RWPE2 (cell line): ENCODE results near the gene RAB3A.

ENCODE experiments used
- ATAC-seq: fragments of 200-7000 bp; cut with Tn5 transposase; 3 replicates; pipeline ENCODE4 v1.9.1; 2021; ENCODE audit warnings: low read depth
- DNase-seq: peaks from one replicate; pipeline ENCODE4 v3.0.0-alpha.2; 2020; ENCODE audit warnings: low spot score
- H3K27ac ChIP-seq: fragments of 450-650 bp; 2 replicates; pipeline ENCODE4 v1.5.1; 2017; ENCODE audit warnings: mild to moderate bottlenecking; ENCODE audit not compliant: poor library complexity, severe bottlenecking
- H3K27me3 ChIP-seq: fragments of 250-450 bp; sonication (Bioruptor Pico); 2 replicates; pipeline ENCODE4 v1.5.1; 2021; ENCODE audit warnings: mild to moderate bottlenecking, moderate library complexity; ENCODE audit not compliant: insufficient read depth, poor library complexity, severe bottlenecking
- H3K36me3 ChIP-seq: fragments of 250-450 bp; sonication (Bioruptor Pico); 2 replicates; pipeline ENCODE4 v1.5.1; 2020; ENCODE audit warnings: low read depth, mild to moderate bottlenecking, moderate library complexity
- H3K4me1 ChIP-seq: fragments of 250-450 bp; sonication (Bioruptor Pico); 2 replicates; pipeline ENCODE4 v1.5.1; 2021; ENCODE audit warnings: mild to moderate bottlenecking, moderate library complexity; ENCODE audit not compliant: insufficient read depth, poor library complexity, severe bottlenecking
- H3K4me3 ChIP-seq: fragments of 250-450 bp; sonication (Bioruptor Pico); 2 replicates; pipeline ENCODE4 v1.5.1; 2021; ENCODE audit warnings: mild to moderate bottlenecking, moderate library complexity; ENCODE audit not compliant: severe bottlenecking
- H3K9me3 ChIP-seq: fragments of 250-450 bp; sonication (Bioruptor Pico); 2 replicates; pipeline ENCODE4 v1.5.1; 2021; ENCODE audit warnings: mild to moderate bottlenecking, moderate library complexity; ENCODE audit not compliant: severe bottlenecking
- CTCF ChIP-seq: fragments of 450-650 bp; IDR thresholded peaks from one replicate; pipeline ENCODE4 v1.5.1; 2017; ENCODE audit warnings: mild to moderate bottlenecking, moderate library complexity; ENCODE audit not compliant: poor library complexity, severe bottlenecking

The RAB3A gene

DNA sequence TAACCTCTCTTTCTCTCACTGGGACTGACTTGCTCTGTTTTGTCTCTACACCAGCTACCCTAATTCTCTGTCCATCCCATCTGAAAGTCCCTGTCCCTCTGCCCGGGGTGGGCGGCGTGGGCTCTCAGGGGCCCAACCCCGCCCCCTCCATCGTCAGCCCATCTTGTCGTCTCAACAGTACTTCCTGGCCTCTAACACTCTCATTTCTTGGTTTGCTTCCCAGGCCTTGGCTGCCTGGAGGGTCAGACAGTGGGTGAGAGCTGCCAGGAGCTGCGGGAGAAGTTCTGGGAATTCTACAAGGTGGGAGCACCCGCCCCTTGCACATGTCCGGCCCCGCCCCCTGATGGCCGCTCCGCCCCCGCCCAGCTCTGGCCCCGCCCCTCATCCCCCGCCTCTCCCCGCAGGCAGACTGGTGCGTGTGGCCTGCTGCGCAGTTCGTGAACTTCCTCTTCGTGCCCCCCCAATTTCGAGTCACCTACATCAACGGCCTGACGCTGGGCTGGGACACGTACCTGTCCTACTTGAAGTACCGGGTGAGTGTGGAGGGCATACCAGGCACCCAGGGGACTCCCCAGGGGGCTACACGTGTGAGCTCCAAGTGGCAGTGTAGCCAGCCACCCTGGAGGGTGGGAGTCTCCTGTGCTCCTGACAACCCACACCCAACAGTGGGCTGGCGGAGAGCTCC lies 9.1 kb downstream of the RAB3A start:
- Histone ChIP-seq H3K36me3 (peaks cover 12% of the 10 kb centered on the region; the same call in 1 of the 2 replicates), H3K4me1 (peaks cover 2% of the 10 kb centered on the region), H3K4me3 (peak overlapping the region; percentile 69), H3K9me3 (no peaks in the 10 kb centered on the region), H3K27ac (peak overlapping the region; percentile 44), H3K27me3 (no peaks in the 10 kb centered on the region)
- no peak for TF ChIP-seq CTCF
- ATAC-seq, result no peak
- no peak for DNase-seq

- H3K4me1 ChIP-seq, result peaks cover 2% of the 10 kb centered on the region
- H3K4me3 ChIP-seq, result peak overlapping the region; percentile 69
- DNase-seq, result no peak
- H3K36me3 ChIP-seq, result peaks cover 12% of the 10 kb centered on the region; the same call in 1 of the 2 replicates
- peak overlapping the region; percentile 44 for H3K27ac ChIP-seq
- H3K27me3 ChIP-seq, result no peaks in the 10 kb centered on the region
- ATAC-seq, result no peak
- no peak for TF ChIP-seq CTCF
- H3K9me3 ChIP-seq, result no peaks in the 10 kb centered on the region
These were observed 9.7 kb downstream of the RAB3A start for GRCh38 chr19:18194181-18194530.

DNA sequence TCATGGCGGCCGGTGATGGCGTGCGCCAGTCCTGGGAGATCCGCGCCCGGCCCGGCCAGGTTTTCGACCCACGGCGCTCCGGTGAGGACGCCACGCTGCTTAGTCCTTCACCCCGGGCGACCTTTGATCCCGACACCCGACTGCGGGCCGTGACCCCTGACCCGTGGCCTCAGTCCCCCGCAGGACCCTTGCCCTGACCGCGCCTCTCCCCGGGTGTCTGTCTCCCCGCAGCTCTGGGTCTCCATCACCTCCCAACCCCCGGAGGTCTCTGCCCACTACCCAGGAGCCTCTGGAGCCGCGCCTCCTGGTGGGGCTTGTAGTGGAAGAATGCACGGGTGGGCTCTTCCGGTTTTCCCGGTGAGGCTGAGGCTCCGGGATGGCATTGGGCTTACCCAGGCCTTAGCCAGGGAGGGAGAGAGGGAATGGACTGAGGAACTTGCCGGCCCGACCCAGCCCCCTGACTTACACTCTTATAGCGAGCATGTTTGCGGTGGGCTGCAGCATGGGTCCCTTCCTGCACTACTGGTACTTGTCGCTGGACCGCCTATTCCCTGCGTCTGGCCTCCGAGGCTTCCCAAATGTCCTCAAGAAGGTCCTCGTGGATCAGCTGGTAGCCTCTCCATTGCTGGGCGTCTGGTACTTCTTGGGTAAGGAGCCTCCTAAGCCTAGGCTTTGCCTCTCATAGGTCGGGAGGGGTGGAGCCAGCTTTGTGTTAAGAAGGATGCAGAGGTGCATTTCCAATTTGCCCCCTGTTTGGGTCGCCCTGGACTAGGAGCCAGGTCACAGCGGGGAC lies 10.3 kb downstream of the RAB3A start:
- DNase-seq (no peak), ATAC-seq (no peak)
- H3K27ac ChIP-seq, result peak overlapping the region; percentile 44
- H3K4me3 ChIP-seq, result peak overlapping the region; percentile 69
- H3K36me3 ChIP-seq, result peaks cover 12% of the 10 kb centered on the region; the same call in 1 of the 2 replicates
- no peaks in the 10 kb centered on the region for H3K27me3 ChIP-seq
- TF ChIP-seq CTCF, result no peak
- H3K4me1 ChIP-seq, result peaks cover 2% of the 10 kb centered on the region
- no peaks in the 10 kb centered on the region for H3K9me3 ChIP-seq

DNA sequence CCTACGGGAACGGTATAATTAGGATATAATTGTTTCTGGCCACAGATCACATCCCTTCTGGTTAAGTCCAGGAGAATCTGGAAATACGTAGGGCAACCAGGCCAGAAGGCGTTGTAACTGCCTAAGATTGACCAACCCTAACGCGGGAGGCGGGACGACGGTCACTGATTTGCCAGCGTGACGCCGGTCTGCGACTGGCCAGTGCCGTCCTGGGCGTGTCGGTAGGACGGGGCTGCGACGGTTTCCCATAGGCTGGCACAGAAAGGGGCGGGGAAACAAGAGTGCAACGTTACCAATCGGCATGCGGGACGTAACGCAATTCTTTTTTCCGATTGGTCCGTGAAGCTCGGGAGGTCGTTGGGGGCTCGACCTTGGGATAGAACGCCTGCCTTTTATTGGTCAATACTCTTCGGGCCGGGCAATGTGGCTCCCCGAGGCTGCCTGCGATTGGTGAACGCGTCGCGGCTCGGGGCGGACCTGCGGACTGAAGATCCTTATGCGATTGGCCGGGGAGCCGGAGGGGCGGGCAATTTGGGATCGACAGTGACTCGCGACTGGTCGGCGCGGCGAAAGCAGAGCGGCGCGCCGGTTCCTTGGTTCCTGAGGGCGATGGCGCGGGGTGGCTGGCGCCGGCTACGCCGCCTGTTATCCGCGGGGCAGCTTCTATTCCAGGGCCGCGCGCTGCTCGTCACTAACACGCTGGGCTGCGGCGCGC lies 11.0 kb downstream of the RAB3A start, which contains the start of gene MPV17L2:
Gene MPV17L2 (plus strand): TSS at position 546 of the 715 bp plus-strand sequence. CDS start 64 bp downstream, at position 610.
- DNase-seq (peak; percentile 99), ATAC-seq (peak; percentile 86)
- no peaks in the 10 kb centered on the region for H3K9me3 ChIP-seq
- peak within 1 kb of the TSS; percentile 88 for H3K27ac ChIP-seq
- H3K4me1 ChIP-seq, result peaks cover 2% of the 10 kb centered on the region
- H3K36me3 ChIP-seq, result peaks cover 12% of the 10 kb centered on the region; the same call in 1 of the 2 replicates
- H3K27me3 ChIP-seq, result no peaks in the 10 kb centered on the region
- H3K4me3 ChIP-seq, result peak within 1 kb of the TSS; percentile 69
- TF ChIP-seq CTCF, result no peak
